SU-DHL-6 (cell line): ENCODE results near the gene LIPT2.

Source experiments
- CTCF ChIP-seq: fragments of 200-600 bp; sonication (generic); IDR thresholded peaks from one replicate; pipeline ENCODE4 v1.5.1; 2017; ENCODE audit warnings: antibody characterized with exemption, mild to moderate bottlenecking, low read length, moderate library complexity; ENCODE audit not compliant: insufficient read depth, poor library complexity, severe bottlenecking
- EZH2phosphoT487 ChIP-seq: fragments of 200-600 bp; sonication (generic), shearing (Covaris generic); conservative IDR thresholded peaks from 2 replicates; pipeline ENCODE4 v1.6.1; 2018; ENCODE audit warnings: mild to moderate bottlenecking, antibody characterized with exemption, low read length, moderate library complexity, mixed read lengths

- no peak for TF ChIP-seq CTCF
- no peak for TF ChIP-seq EZH2phosphoT487
Observed at GRCh38 chr11:74535371-74536160, 42.0 kb upstream of the LIPT2 start.
